HG03457 (cell line): ENCODE measurements around the gene DMRTB1.

Experiments used
- ATAC-seq: cut with Tn5 transposase; IDR thresholded peaks from one replicate; pipeline ENCODE4 v1.9.1; 2021; ENCODE audit warnings: moderate number of reproducible peaks; ENCODE audit not compliant: unreplicated experiment

DMRTB1 gene

GRCh38 chr1:53459321-53460175 is at the start of gene DMRTB1:
Gene DMRTB1, plus strand, starts transcription at chr1:53459399. Its CDS starts 55 bp downstream, at chr1:53459454.
- no peak for ATAC-seq

GRCh38 chr1:53409695-53410094 is 49.5 kb upstream of the DMRTB1 start:
- ATAC-seq = no peak

- no peak for ATAC-seq
Measured at GRCh38 chr1:53410100-53410541, 49.1 kb upstream of the DMRTB1 start.

GRCh38 chr1:53410701-53411100 is 48.5 kb upstream of the DMRTB1 start:
- no peak for ATAC-seq

GRCh38 chr1:53411541-53412152 is 47.6 kb upstream of the DMRTB1 start:
- no peak for ATAC-seq

GRCh38 chr1:53412285-53413174 is 46.7 kb upstream of the DMRTB1 start:
- no peak for ATAC-seq

GRCh38 chr1:53413175-53414001 is 45.8 kb upstream of the DMRTB1 start:
- no peak for ATAC-seq

- ATAC-seq = no peak
Measured at GRCh38 chr1:53414632-53415031, 44.6 kb upstream of the DMRTB1 start.

- ATAC-seq = no peak
Measured at GRCh38 chr1:53415432-53415831, 43.8 kb upstream of the DMRTB1 start.

GRCh38 chr1:53416269-53416813 is 42.9 kb upstream of the DMRTB1 start:
- no peak for ATAC-seq

GRCh38 chr1:53417074-53417511 is 42.1 kb upstream of the DMRTB1 start:
- ATAC-seq = no peak

- ATAC-seq = no peak
Measured at GRCh38 chr1:53419034-53419433, 40.2 kb upstream of the DMRTB1 start.

GRCh38 chr1:53420341-53420740 is 38.9 kb upstream of the DMRTB1 start:
- ATAC-seq = no peak

- no peak for ATAC-seq
Measured at GRCh38 chr1:53421208-53421607, 38.0 kb upstream of the DMRTB1 start.

- ATAC-seq = no peak
Measured at GRCh38 chr1:53430261-53430660, 28.9 kb upstream of the DMRTB1 start.

- ATAC-seq = no peak
Measured at GRCh38 chr1:53430779-53431178, 28.4 kb upstream of the DMRTB1 start.

- ATAC-seq = no peak
Measured at GRCh38 chr1:53431244-53431643, 28.0 kb upstream of the DMRTB1 start.

- no peak for ATAC-seq
Measured at GRCh38 chr1:53431805-53432565, 27.2 kb upstream of the DMRTB1 start.

GRCh38 chr1:53432611-53433010 is 26.6 kb upstream of the DMRTB1 start:
- ATAC-seq = no peak
